GM19238 (cell line): ENCODE results near the gene MFGE8.

Source experiments
- DNase-seq: peaks from one replicate; pipeline ENCODE4 v3.0.0; 2011; ENCODE audit warnings: low spot score; ENCODE audit not compliant: insufficient read length

Gene MFGE8

GRCh38 chr15:88920186-88920891 is 7.2 kb upstream of the MFGE8 start:
- DNase-seq, result no peak

- DNase-seq, result no peak
Observed at GRCh38 chr15:88918738-88919137, 5.6 kb upstream of the MFGE8 start.

- no peak for DNase-seq
Observed at GRCh38 chr15:88917760-88918159, 4.6 kb upstream of the MFGE8 start.

- DNase-seq, result no peak
Observed at GRCh38 chr15:88915354-88915753, 2.2 kb upstream of the MFGE8 start.

- DNase-seq, result no peak
Observed at GRCh38 chr15:88913850-88914169, 631 bp upstream of the MFGE8 start.

- no peak for DNase-seq
Observed at GRCh38 chr15:88912500-88912921, 668 bp downstream of the MFGE8 start.

- DNase-seq, result no peak
Observed at GRCh38 chr15:88911766-88912118, 1.4 kb downstream of the MFGE8 start.

DNA sequence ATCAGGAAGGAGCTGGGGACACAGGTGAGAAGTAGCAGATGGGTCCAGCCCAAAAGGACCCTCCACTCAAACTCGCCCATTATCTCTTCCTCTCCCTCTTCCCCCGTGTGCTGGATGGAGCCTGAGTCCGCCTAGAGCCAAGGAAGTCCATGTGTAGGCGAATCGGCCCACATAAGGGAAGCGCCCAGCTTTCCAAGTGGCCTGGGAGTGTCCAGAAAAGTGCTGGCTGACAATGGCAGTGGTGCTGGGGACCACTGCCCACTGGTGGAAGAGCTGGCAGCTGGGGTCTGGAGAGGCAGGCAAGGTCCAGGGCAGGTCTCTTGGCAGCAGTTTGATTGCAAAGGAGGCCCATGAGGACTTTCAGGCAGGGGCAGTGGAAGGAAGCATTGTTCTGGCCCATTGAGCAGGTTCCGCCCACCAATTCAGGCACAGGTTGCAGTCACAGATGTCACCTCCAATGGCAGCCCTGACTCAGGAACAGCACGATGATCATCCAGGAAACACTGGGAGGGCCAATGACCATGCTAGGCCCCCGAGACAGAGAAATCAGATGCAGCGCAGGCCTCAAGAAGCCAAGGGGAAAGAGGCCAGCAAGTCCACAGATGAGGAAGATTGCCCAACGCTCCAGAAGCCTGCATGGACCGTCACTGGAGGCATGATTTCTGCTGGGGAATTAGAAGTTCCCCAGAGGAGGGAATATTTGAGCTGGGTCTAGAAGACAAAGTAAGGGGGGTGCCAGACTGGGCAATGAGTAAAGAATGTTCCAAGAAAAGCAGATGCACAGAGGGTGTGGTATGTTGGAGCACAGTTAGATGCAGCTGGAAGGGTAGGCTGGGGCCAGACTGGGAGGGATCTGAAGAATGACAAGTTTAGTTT is 3.0 kb downstream of the MFGE8 start:
- DNase-seq, result no peak

DNA sequence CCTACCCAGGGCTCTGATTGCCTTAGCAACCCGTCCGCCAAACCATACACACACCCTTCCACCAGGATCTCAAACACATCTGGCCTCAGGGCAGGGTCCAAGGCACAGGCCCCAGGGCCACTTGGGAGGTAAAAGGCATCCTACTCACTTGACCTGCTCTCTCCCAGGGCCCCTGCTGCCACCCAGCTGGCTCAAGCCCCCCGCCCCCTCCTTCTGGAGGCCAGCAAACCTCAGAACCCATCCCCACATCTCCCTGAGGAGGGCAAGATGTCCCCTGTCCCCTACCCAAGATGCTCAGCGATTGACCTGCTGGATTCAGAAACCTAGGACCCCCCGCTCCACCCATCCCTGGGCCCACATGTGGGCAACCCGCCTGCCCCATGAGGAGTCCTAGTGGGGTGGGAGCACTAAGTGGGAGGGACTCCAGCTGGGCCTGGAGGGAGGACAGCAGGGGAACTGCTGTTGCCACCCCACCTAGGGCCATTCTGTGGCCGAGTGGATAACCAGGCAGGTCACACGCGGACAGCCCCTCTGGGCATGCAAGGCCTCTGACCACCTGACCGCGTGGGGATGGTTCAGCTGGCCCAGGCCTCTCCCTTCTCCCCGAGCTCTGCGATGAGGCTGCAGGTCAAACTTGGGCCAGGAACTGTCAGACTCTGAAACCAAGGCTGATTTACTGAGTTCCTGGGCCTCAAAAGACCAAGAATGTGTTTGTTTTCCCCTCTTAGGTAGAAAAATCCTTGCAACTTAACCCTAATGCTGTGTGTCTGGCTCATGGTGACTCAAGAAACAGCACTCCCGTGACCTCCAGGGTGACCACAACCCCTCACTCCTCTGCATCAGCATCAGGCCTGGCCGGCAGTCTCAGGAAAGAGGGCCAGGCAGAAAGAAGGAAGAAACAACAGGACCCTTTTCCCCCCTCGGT is 4.2 kb downstream of the MFGE8 start:
- DNase-seq, result no peak

- DNase-seq, result no peak
Observed at GRCh38 chr15:88908123-88908522, 5.1 kb downstream of the MFGE8 start.

DNA sequence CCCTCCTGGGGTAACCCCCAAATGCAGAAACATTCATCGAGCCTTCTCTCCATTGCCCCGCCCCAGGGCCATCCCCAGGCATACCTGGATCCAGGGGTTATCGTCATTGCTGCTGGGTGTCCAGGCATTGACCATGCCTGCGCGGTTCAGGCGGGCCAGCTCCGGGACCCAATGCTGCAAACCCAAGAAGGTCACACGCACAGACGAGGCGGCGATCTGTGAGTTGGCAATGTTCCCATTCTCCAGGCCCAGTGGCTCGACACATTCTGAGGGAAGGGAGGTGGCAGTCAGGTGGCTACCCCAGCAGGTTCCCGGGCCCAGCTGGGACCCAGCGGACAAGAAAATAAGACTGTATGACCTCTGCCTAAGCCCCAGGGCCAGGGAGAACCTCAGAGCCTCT is 6.1 kb downstream of the MFGE8 start:
- DNase-seq, result no peak

GRCh38 chr15:88906551-88906950 is 6.6 kb downstream of the MFGE8 start:
- no peak for DNase-seq

GRCh38 chr15:88906130-88906529 is 7.0 kb downstream of the MFGE8 start:
- DNase-seq, result no peak

DNA sequence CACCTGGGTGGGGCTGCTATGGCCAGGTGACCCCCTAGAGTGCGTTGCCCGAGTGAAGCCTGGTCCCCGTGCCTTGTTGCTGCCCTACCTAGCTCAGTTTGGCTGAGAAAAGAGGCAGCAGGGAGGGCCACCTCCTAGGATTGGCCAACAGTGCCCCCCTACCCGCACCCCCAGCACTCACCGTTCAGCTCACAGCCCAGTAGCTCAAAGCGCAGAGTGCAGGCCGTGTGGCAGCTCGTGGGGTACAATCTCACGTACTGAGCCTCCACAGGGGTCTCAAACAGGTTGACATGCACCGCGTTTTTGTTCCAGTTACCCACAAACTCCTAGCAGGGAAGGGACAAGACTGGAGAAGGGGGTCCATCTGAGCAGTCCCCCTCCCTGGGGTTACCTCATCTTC is 7.6 kb downstream of the MFGE8 start:
- no peak for DNase-seq

GRCh38 chr15:88904624-88905327 is 8.4 kb downstream of the MFGE8 start:
- peak; percentile 55 for DNase-seq

- DNase-seq, result no peak
Observed at GRCh38 chr15:88904257-88904623, 8.9 kb downstream of the MFGE8 start.

GRCh38 chr15:88902846-88903245 is 10.3 kb downstream of the MFGE8 start:
- no peak for DNase-seq

DNA sequence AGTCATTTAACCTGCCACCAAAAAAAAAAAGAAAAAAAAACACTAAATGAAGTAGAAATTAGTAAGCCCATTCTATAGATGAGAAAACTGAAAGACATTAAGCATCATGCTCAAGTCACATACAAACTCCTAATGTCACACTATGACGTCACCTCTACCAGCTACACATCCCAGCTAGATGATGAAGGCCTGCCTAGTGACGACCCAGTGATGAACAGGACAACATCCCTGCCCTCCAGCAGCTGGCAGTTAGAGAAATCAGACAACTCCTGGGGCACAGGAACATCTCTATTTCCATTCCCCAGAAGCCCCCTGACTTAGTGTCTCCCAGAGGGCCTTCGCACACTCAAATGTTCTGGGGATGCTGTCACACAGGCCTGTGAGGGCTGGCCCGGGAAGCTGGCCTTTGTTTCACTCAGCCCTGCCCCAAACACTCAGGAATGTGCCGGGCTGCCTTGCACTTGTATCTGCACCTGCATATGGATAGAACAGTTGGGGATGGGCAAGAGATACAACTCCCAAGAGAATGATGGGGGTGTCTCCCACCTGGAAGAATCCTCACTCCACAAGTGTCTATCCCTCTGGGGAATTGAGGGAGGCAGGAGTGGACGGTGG is 10.9 kb downstream of the MFGE8 start:
- DNase-seq, result no peak

DNA sequence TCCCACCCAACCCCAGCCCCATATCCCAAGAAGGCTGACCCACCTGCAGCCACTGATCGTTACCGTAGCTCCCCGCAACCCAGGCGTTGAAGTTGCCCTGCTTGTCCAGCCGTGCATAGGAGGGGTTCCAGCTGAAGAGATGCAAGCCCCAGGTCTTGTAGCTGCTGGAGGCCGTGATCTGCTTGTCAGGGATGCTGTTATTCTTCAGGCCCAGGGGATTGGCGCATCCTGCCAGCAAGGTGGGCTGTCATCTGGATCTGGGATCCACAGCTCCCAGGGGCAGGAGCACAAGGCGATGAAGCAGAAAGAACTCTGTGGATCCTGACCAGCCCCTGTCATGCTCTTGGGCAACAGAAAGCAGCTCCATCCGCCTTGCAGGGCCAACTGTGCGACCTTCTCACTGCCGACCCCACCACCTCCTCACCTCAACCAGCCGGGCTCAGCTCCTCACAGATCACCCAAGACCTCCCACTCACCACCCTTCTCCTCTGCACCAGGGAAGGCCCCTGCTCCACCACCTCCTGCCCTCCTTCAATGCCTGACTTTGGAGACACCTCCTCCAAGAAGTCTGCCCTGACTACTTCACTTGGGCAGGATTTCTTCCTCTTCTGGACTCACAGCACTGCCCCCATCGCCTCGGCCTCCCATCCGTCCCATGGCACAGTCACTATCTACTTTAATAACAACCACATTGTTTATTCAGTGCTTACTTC is 11.5 kb downstream of the MFGE8 start:
- DNase-seq, result no peak

GRCh38 chr15:88900982-88901418 is 12.2 kb downstream of the MFGE8 start:
- no peak for DNase-seq
